GM19395 (cell line): ENCODE data around the gene RAB22A.
A peak's percentile ranks its signal among the peaks of the same experiment; 100 is the strongest.

Experiments used
- ATAC-seq: cut with Tn5 transposase; IDR thresholded peaks from one replicate; pipeline ENCODE4 v1.9.1; 2021; ENCODE audit warnings: mild to moderate bottlenecking, moderate library complexity; ENCODE audit not compliant: unreplicated experiment

RAB22A gene

GRCh38 chr20:58384821-58385220 lies 75.3 kb downstream of the RAB22A start:
- no peak for ATAC-seq

GRCh38 chr20:58388028-58388601 lies 78.6 kb downstream of the RAB22A start:
- ATAC-seq, result no peak

- peak; percentile 93 for ATAC-seq
Measured at GRCh38 chr20:58388882-58389323, 79.4 kb downstream of the RAB22A start, which contains the start of gene VAPB. VAPB (plus strand) TSS chr20:58389229; CDS start chr20:58389460, 231 bp downstream.

- ATAC-seq, result peak; percentile 38
Measured at GRCh38 chr20:58389324-58389967, 79.9 kb downstream of the RAB22A start.

GRCh38 chr20:58389968-58390658 lies 80.6 kb downstream of the RAB22A start:
- ATAC-seq, result no peak

GRCh38 chr20:58390659-58391035 lies 81.1 kb downstream of the RAB22A start:
- ATAC-seq, result no peak

- ATAC-seq, result no peak
Measured at GRCh38 chr20:58392286-58392685, 82.8 kb downstream of the RAB22A start.

- ATAC-seq, result no peak
Measured at GRCh38 chr20:58393299-58393698, 83.8 kb downstream of the RAB22A start.

- no peak for ATAC-seq
Measured at GRCh38 chr20:58394801-58395200, 85.3 kb downstream of the RAB22A start.

GRCh38 chr20:58395604-58396003 lies 86.1 kb downstream of the RAB22A start:
- no peak for ATAC-seq

GRCh38 chr20:58397429-58397828 lies 87.9 kb downstream of the RAB22A start:
- no peak for ATAC-seq

- ATAC-seq, result no peak
Measured at GRCh38 chr20:58398254-58398653, 88.7 kb downstream of the RAB22A start.

GRCh38 chr20:58399926-58400325 lies 90.4 kb downstream of the RAB22A start:
- no peak for ATAC-seq

GRCh38 chr20:58401162-58401561 lies 91.6 kb downstream of the RAB22A start:
- no peak for ATAC-seq

- no peak for ATAC-seq
Measured at GRCh38 chr20:58402305-58402704, 92.8 kb downstream of the RAB22A start.

GRCh38 chr20:58402827-58403226 lies 93.3 kb downstream of the RAB22A start:
- ATAC-seq, result peak; percentile 88

GRCh38 chr20:58403272-58403671 lies 93.8 kb downstream of the RAB22A start:
- ATAC-seq, result peak; percentile 49

GRCh38 chr20:58405504-58406291 lies 96.2 kb downstream of the RAB22A start:
- no peak for ATAC-seq

GRCh38 chr20:58406422-58407001 lies 97.0 kb downstream of the RAB22A start:
- no peak for ATAC-seq

- no peak for ATAC-seq
Measured at GRCh38 chr20:58407201-58407873, 97.8 kb downstream of the RAB22A start.
